ENCODE results near the gene PRDM5.

Gene PRDM5

GRCh38 chr4:120922381-120923206 lies at the start of gene PRDM5:
TSS of gene PRDM5 (minus strand) at chr4:120922726. CDS start at chr4:120922608, 118 bp downstream.
- H3K4me3 ChIP-seq, result no peak within 1 kb of the TSS
- no peaks in the 10 kb centered on the region for H3K36me3 ChIP-seq (replicated peaks)
- no peaks in the 10 kb centered on the region for H3K9me3 ChIP-seq
- in situ Hi-C loops (cut with MboI; ENCODE audit: low sequenced_read_pairs), result no loop called here
- DNase-seq (ENCODE audit: low spot score in 2 of 2), result no peak
- peaks cover 13% of the 10 kb centered on the region for H3K27me3 ChIP-seq (ENCODE audit: low read depth)
- no peaks in the 10 kb centered on the region for H3K4me1 ChIP-seq

GRCh38 chr4:120971884-120972283 lies 49.4 kb upstream of the PRDM5 start:
- no peaks in the 10 kb centered on the region for H3K27me3 ChIP-seq (ENCODE audit: low read depth)
- H3K4me1 ChIP-seq, result no peaks in the 10 kb centered on the region
- in situ Hi-C loops (cut with MboI; ENCODE audit: low sequenced_read_pairs), result no loop called here
- no peaks in the 10 kb centered on the region for H3K36me3 ChIP-seq (replicated peaks)
- no peak overlapping the region for H3K4me3 ChIP-seq
- no peaks in the 10 kb centered on the region for H3K9me3 ChIP-seq
- no peak for DNase-seq (ENCODE audit: low spot score in 2 of 2)

- Histone ChIP-seq H3K36me3 (replicated peaks) (no peaks in the 10 kb centered on the region), H3K27me3 (ENCODE audit: low read depth) (no peaks in the 10 kb centered on the region; the same call in 1 of the 2 replicates), H3K4me1 (no peaks in the 10 kb centered on the region), H3K4me3 (no peak overlapping the region), H3K9me3 (no peaks in the 10 kb centered on the region)
- in situ Hi-C loops (cut with MboI; ENCODE audit: low sequenced_read_pairs), result no loop called here
- no peak for DNase-seq (ENCODE audit: low spot score in 2 of 2)
Measured at GRCh38 chr4:120965938-120966337, 43.4 kb upstream of the PRDM5 start.

- in situ Hi-C loops (cut with MboI; ENCODE audit: low sequenced_read_pairs), result no loop called here
- H3K4me1 ChIP-seq, result no peaks in the 10 kb centered on the region
- DNase-seq (ENCODE audit: low spot score in 2 of 2), result peak in 1 of 2 experiments; percentile 50
- no peaks in the 10 kb centered on the region; the same call in 1 of the 2 replicates for H3K27me3 ChIP-seq (ENCODE audit: low read depth)
- no peak overlapping the region for H3K4me3 ChIP-seq
- H3K9me3 ChIP-seq, result no peaks in the 10 kb centered on the region
- H3K36me3 ChIP-seq (replicated peaks), result no peaks in the 10 kb centered on the region
Measured at GRCh38 chr4:120964596-120964995, 42.1 kb upstream of the PRDM5 start.

GRCh38 chr4:120963449-120963848 lies 40.9 kb upstream of the PRDM5 start:
- H3K4me3 ChIP-seq, result no peak overlapping the region
- DNase-seq (ENCODE audit: low spot score in 2 of 2), result no peak
- in situ Hi-C loops (cut with MboI; ENCODE audit: low sequenced_read_pairs), result no loop called here
- H3K27me3 ChIP-seq (ENCODE audit: low read depth), result no peaks in the 10 kb centered on the region; the same call in 1 of the 2 replicates
- H3K4me1 ChIP-seq, result no peaks in the 10 kb centered on the region
- no peaks in the 10 kb centered on the region for H3K9me3 ChIP-seq
- H3K36me3 ChIP-seq (replicated peaks), result no peaks in the 10 kb centered on the region

GRCh38 chr4:120960656-120961267 lies 38.2 kb upstream of the PRDM5 start:
- Histone ChIP-seq H3K9me3 (no peaks in the 10 kb centered on the region), H3K4me3 (no peak overlapping the region), H3K4me1 (no peaks in the 10 kb centered on the region), H3K27me3 (ENCODE audit: low read depth) (no peaks in the 10 kb centered on the region), H3K36me3 (replicated peaks) (no peaks in the 10 kb centered on the region)
- in situ Hi-C loops (cut with MboI; ENCODE audit: low sequenced_read_pairs), result no loop called here
- DNase-seq (ENCODE audit: low spot score in 2 of 2), result no peak

- DNase-seq (ENCODE audit: low spot score in 2 of 2), result no peak
- H3K27me3 ChIP-seq (ENCODE audit: low read depth), result no peaks in the 10 kb centered on the region
- in situ Hi-C loops (cut with MboI; ENCODE audit: low sequenced_read_pairs), result no loop called here
- H3K9me3 ChIP-seq, result no peaks in the 10 kb centered on the region
- no peaks in the 10 kb centered on the region for H3K36me3 ChIP-seq (replicated peaks)
- H3K4me1 ChIP-seq, result no peaks in the 10 kb centered on the region
- no peak overlapping the region for H3K4me3 ChIP-seq
Measured at GRCh38 chr4:120948382-120948781, 25.9 kb upstream of the PRDM5 start.

GRCh38 chr4:120942776-120943175 lies 20.2 kb upstream of the PRDM5 start:
- in situ Hi-C loops (cut with MboI; ENCODE audit: low sequenced_read_pairs), result no loop called here
- H3K9me3 ChIP-seq, result no peaks in the 10 kb centered on the region
- H3K27me3 ChIP-seq (ENCODE audit: low read depth), result no peaks in the 10 kb centered on the region
- H3K4me3 ChIP-seq, result no peak overlapping the region
- H3K36me3 ChIP-seq (replicated peaks), result no peaks in the 10 kb centered on the region
- H3K4me1 ChIP-seq, result no peaks in the 10 kb centered on the region
- DNase-seq (ENCODE audit: low spot score in 2 of 2), result no peak

GRCh38 chr4:120940547-120940946 lies 18.0 kb upstream of the PRDM5 start:
- Histone ChIP-seq H3K36me3 (replicated peaks) (no peaks in the 10 kb centered on the region), H3K4me3 (no peak overlapping the region), H3K9me3 (no peaks in the 10 kb centered on the region), H3K27me3 (ENCODE audit: low read depth) (no peaks in the 10 kb centered on the region), H3K4me1 (no peaks in the 10 kb centered on the region)
- in situ Hi-C loops (cut with MboI; ENCODE audit: low sequenced_read_pairs), result no loop called here
- no peak for DNase-seq (ENCODE audit: low spot score in 2 of 2)

GRCh38 chr4:120939693-120940092 lies 17.2 kb upstream of the PRDM5 start:
- Histone ChIP-seq H3K27me3 (ENCODE audit: low read depth) (no peaks in the 10 kb centered on the region), H3K4me3 (no peak overlapping the region), H3K4me1 (no peaks in the 10 kb centered on the region), H3K36me3 (replicated peaks) (no peaks in the 10 kb centered on the region), H3K9me3 (no peaks in the 10 kb centered on the region)
- no peak for DNase-seq (ENCODE audit: low spot score in 2 of 2)
- in situ Hi-C loops (cut with MboI; ENCODE audit: low sequenced_read_pairs), result no loop called here

- in situ Hi-C loops (cut with MboI; ENCODE audit: low sequenced_read_pairs), result no loop called here
- H3K4me1 ChIP-seq, result no peaks in the 10 kb centered on the region
- no peaks in the 10 kb centered on the region for H3K9me3 ChIP-seq
- no peak overlapping the region for H3K4me3 ChIP-seq
- no peaks in the 10 kb centered on the region; the same call in none of the 2 replicates for H3K27me3 ChIP-seq (ENCODE audit: low read depth)
- H3K36me3 ChIP-seq (replicated peaks), result no peaks in the 10 kb centered on the region
- DNase-seq (ENCODE audit: low spot score in 2 of 2), result no peak
Measured at GRCh38 chr4:120929847-120930246, 7.3 kb upstream of the PRDM5 start.

- in situ Hi-C loops (cut with MboI; ENCODE audit: low sequenced_read_pairs), result no loop called here
- Histone ChIP-seq H3K9me3 (no peaks in the 10 kb centered on the region), H3K4me3 (no peak overlapping the region), H3K36me3 (replicated peaks) (no peaks in the 10 kb centered on the region), H3K4me1 (no peaks in the 10 kb centered on the region), H3K27me3 (ENCODE audit: low read depth) (peaks cover 9% of the 10 kb centered on the region)
- DNase-seq (ENCODE audit: low spot score in 2 of 2), result no peak
Measured at GRCh38 chr4:120927801-120928409, 5.4 kb upstream of the PRDM5 start.

- no peak overlapping the region for H3K4me3 ChIP-seq
- no peaks in the 10 kb centered on the region for H3K36me3 ChIP-seq (replicated peaks)
- in situ Hi-C loops (cut with MboI; ENCODE audit: low sequenced_read_pairs), result no loop called here
- peaks cover 9% of the 10 kb centered on the region for H3K27me3 ChIP-seq (ENCODE audit: low read depth)
- no peak for DNase-seq (ENCODE audit: low spot score in 2 of 2)
- H3K4me1 ChIP-seq, result no peaks in the 10 kb centered on the region
- no peaks in the 10 kb centered on the region for H3K9me3 ChIP-seq
Measured at GRCh38 chr4:120926358-120927025, 4.0 kb upstream of the PRDM5 start.

GRCh38 chr4:120924931-120925330 lies 2.4 kb upstream of the PRDM5 start:
- Histone ChIP-seq H3K4me3 (no peak overlapping the region), H3K9me3 (no peaks in the 10 kb centered on the region), H3K36me3 (replicated peaks) (no peaks in the 10 kb centered on the region), H3K27me3 (ENCODE audit: low read depth) (peaks cover 11% of the 10 kb centered on the region), H3K4me1 (no peaks in the 10 kb centered on the region)
- DNase-seq (ENCODE audit: low spot score in 2 of 2), result no peak
- in situ Hi-C loops (cut with MboI; ENCODE audit: low sequenced_read_pairs), result no loop called here
